Mesothelial cell of epicardium (in vitro differentiated cells): ENCODE data around the gene TELO2. TPM values are rescaled to one million over a fixed set of nuclear protein-coding genes. Genes with fewer than 3 reads are reported as not detected.

Experiments used
- DNase-seq, 2 experiments: peaks; one replicate each; pipeline ENCODE4 v3.0.0; 2021; ENCODE audit warnings: low spot score in 2 of 2; ENCODE audit not compliant: unreplicated experiment in 2 of 2
- H3K27ac Mint-ChIP-seq: 2 replicates; pipeline ENCODE4 v1.8.0; 2021; ENCODE audit warnings: mixed read lengths
- H3K27me3 Mint-ChIP-seq: 2 replicates; pipeline ENCODE4 v1.8.0; 2021; ENCODE audit warnings: low read depth, mixed read lengths
- H3K36me3 Mint-ChIP-seq: 2 replicates; pipeline ENCODE4 v1.8.0; 2021; ENCODE audit warnings: mixed read lengths
- H3K4me1 Mint-ChIP-seq: 2 replicates; pipeline ENCODE4 v1.8.0; 2021; ENCODE audit warnings: mixed read lengths
- H3K4me3 Mint-ChIP-seq: 2 replicates; pipeline ENCODE4 v1.8.0; 2021; ENCODE audit warnings: mild to moderate bottlenecking, moderate library complexity, mixed read lengths
- H3K9me3 Mint-ChIP-seq: 2 replicates; pipeline ENCODE4 v1.8.0; 2021; ENCODE audit warnings: mixed read lengths
- total RNA-seq: library from RNA; stranded (reverse); gene quantifications from 3 replicates; pipeline ENCODE4 v1.2.1, GENCODE V29; 2021
- TF ChIP-seq, protein P1 (sequence below): fragments of 200-600 bp; sonication (generic); IDR thresholded peaks from one replicate; pipeline ENCODE4 v1.5.0; 2021; ENCODE audit warnings: antibody characterized with exemption; ENCODE audit not compliant: unreplicated experiment

TELO2 gene
- total RNA-seq, 1 donor from 2014 or later: 70.2 TPM

DNA sequence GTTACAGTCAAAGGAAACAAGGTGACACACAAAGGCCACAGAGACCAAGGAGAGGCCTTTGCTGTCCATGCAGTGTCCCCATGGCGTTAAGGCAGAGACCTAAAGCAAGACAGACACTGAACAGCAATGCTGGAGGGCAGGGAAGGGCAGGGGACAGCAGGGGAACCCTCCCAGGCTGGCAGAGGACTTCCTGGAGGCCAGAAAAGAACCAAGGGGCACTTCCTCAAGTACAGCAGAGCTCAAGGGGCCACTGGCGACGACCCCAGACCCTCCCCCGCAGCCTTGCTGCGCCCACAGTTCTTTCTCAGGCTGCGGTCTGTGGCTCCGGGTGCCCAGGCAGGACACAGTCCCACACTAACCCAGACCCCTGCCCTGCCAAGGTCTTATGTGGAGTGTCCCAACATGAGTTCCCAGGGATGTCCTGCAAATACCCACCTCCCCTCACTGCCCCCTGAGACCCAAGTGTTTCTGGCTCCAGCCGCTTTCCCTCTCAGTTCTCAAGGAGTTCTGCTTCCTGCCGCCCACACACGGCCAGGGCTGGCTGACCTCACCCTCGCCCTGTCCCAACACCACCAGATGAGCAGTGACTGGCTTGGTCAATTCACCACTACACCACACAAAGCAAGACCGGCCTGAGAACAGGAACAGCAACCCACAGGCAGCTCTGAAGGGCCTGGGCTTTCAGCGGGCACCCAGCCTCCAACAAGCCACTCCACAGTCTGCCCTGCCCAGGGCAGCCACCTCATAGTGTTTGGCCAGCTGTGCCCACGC, 22.5 kb upstream of the TELO2 start:
- Mint-ChIP-seq H3K27me3 (no peaks in the 10 kb centered on the region), H3K9me3 (no peaks in the 10 kb centered on the region), H3K4me3 (no peak overlapping the region), H3K27ac (no peak overlapping the region), H3K4me1 (peaks cover 16% of the 10 kb centered on the region), H3K36me3 (no peaks in the 10 kb centered on the region)
- TF ChIP-seq, protein P1, sequence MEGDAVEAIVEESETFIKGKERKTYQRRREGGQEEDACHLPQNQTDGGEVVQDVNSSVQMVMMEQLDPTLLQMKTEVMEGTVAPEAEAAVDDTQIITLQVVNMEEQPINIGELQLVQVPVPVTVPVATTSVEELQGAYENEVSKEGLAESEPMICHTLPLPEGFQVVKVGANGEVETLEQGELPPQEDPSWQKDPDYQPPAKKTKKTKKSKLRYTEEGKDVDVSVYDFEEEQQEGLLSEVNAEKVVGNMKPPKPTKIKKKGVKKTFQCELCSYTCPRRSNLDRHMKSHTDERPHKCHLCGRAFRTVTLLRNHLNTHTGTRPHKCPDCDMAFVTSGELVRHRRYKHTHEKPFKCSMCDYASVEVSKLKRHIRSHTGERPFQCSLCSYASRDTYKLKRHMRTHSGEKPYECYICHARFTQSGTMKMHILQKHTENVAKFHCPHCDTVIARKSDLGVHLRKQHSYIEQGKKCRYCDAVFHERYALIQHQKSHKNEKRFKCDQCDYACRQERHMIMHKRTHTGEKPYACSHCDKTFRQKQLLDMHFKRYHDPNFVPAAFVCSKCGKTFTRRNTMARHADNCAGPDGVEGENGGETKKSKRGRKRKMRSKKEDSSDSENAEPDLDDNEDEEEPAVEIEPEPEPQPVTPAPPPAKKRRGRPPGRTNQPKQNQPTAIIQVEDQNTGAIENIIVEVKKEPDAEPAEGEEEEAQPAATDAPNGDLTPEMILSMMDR: no peak
- no peak for DNase-seq

DNA sequence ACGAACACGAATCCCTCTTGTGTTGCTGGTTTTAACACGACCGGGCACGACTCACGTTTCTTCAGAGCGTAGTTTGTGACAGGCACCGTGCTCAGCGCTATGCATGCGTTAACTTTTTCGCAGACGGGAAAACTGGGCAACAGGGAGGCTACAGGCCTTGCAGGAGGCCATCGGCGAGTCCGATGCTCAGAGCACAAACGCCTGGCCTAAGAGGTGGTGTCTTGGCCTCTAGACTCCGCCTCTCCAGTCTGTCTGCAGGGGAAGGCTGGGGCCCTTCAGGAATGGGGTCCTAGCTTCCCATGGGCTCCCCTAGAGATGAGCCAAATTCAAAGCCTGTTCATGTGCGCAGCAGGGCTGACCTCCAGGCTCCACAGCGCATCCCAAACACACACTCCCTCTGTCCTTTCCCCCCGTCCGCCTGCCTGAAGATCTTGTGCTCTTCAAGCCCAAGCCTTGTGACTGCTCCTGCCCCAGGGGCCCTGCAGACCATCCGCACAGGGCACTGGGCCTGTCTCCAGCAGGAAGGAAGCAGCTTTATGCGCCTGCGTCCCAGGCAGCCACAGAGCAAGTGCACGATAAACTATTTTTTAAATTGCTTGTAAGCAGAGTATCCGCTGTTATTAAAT, 21.5 kb upstream of the TELO2 start:
- TF ChIP-seq, protein P1: no peak
- H3K36me3 Mint-ChIP-seq: no peaks in the 10 kb centered on the region
- no peaks in the 10 kb centered on the region for H3K27me3 Mint-ChIP-seq
- no peak overlapping the region for H3K27ac Mint-ChIP-seq
- no peak overlapping the region for H3K4me3 Mint-ChIP-seq
- peaks cover 19% of the 10 kb centered on the region for H3K4me1 Mint-ChIP-seq
- DNase-seq: no peak
- no peaks in the 10 kb centered on the region for H3K9me3 Mint-ChIP-seq

DNA sequence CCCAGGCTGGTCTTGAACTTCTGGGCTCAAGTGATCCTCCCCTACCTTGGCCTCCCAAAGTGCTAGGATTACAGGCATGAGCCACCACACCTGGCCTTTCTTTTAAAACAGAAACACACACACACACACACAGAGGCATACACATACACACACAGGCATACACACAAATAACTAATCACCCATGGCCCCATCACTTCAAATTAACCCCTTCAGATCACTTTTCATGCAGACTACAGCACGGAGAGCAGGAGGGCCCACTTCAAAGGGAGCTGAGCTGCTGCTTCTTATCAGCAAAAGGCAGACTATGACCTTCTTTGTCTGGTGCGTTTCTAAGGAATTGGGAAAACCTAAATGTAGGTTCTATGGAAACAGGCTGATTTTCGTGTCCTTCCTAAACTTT, 20.2 kb upstream of the TELO2 start:
- Mint-ChIP-seq H3K27ac (peak overlapping the region; percentile 76), H3K4me3 (peak overlapping the region; percentile 58), H3K4me1 (peaks cover 19% of the 10 kb centered on the region), H3K27me3 (no peaks in the 10 kb centered on the region), H3K36me3 (no peaks in the 10 kb centered on the region), H3K9me3 (peaks cover 5% of the 10 kb centered on the region)
- TF ChIP-seq, protein P1: no peak
- DNase-seq: no peak

DNA sequence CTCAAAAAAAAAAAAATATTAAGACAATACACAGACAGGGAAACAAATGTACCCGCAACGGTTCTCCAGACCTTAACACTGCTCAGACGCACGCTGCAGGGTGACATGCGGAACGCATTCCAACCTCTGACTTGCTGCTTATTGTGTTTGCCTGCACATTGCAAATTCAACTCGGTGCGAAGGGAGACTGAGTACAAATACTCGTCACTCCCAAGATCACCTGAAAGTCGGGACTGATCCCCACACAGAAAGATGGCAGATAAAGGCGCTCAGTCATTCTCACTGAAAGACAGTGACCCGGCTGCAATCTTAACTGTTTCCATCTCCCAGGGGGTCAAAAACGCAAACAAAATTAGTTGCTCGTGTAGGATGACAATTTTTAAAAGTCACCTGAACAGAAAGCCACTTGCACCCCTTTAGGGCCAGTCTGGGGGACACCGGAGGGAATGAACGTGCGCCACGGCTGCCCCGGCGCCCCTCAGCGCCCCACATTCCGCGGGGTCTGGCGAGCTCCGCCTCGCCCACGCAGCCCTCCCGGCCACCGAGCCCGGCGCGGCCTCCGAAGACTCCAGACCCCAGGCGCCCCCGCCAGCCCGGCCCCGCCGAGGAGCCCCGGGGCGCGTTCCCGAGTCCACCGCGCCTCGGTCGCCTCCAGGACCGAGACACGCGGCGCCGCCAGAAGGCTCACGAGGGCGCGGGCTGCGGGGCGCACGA, 18.9 kb upstream of the TELO2 start:
- H3K9me3 Mint-ChIP-seq: peaks cover 10% of the 10 kb centered on the region
- no peaks in the 10 kb centered on the region for H3K36me3 Mint-ChIP-seq
- peaks cover 19% of the 10 kb centered on the region for H3K4me1 Mint-ChIP-seq
- H3K27ac Mint-ChIP-seq: peak overlapping the region; percentile 83
- TF ChIP-seq, protein P1: no peak
- DNase-seq: no peak
- H3K4me3 Mint-ChIP-seq: peak overlapping the region; percentile 72
- H3K27me3 Mint-ChIP-seq: peaks cover 2% of the 10 kb centered on the region

- peak within 1 kb of the TSS; percentile 87 for H3K27ac Mint-ChIP-seq
- peak within 1 kb of the TSS; percentile 72 for H3K4me3 Mint-ChIP-seq
- H3K4me1 Mint-ChIP-seq: peaks cover 19% of the 10 kb centered on the region
- TF ChIP-seq, protein P1: no peak
- no peaks in the 10 kb centered on the region for H3K36me3 Mint-ChIP-seq
- peaks cover 2% of the 10 kb centered on the region for H3K27me3 Mint-ChIP-seq
- DNase-seq: peak; percentile 76 to 86
- H3K9me3 Mint-ChIP-seq: peaks cover 10% of the 10 kb centered on the region
Measured at GRCh38 chr16:1474796-1475551, 18.2 kb upstream of the TELO2 start, which contains the start of gene CLCN7. Gene CLCN7, minus strand, starts transcription at chr16:1475028. Its CDS starts 54 bp downstream, at chr16:1474974.
